Activated T-helper 1 cell treated with anti-CD3 and anti-CD28 coated beads, Interleukin-12 subunit alpha, Interleukin-12 subunit beta, Interleukin-2, Interleukin-4 antibody, amounts not matched to agents 30 ng/mL and 10 ng/mL and 1 ng/mL, durations not matched to agents 14 hours and 24 hours and 36 hours (primary cell): ENCODE results near the gene VSIG10. TPM values are rescaled to one million over a fixed set of nuclear protein-coding genes. Genes with fewer than 3 reads are reported as not detected.
A peak's percentile ranks its signal among the peaks of the same experiment; 100 is the strongest.
"Not testable (repeated sequence)": the region's sequence is repeated elsewhere in the genome, so short reads cannot be mapped to it uniquely, and the experiment has no call there.

Experiments used
- DNase-seq: peaks from one replicate; pipeline ENCODE4 v3.0.0; 2021; ENCODE audit warnings: low spot score
- H3K27ac Mint-ChIP-seq: one replicate; pipeline ENCODE4 v1.8.0; 2021; ENCODE audit warnings: mild to moderate bottlenecking, mixed read lengths
- H3K27me3 Mint-ChIP-seq: one replicate; pipeline ENCODE4 v1.8.0; 2022; ENCODE audit warnings: mild to moderate bottlenecking, moderate library complexity, mixed read lengths; ENCODE audit not compliant: insufficient read depth
- H3K36me3 Mint-ChIP-seq: one replicate; pipeline ENCODE4 v1.8.0; 2021; ENCODE audit warnings: low read depth, mixed read lengths
- H3K4me1 Mint-ChIP-seq: one replicate; pipeline ENCODE4 v1.8.0; 2021; ENCODE audit warnings: low read depth, mixed read lengths
- H3K4me3 Mint-ChIP-seq: one replicate; pipeline ENCODE4 v1.8.0; 2021; ENCODE audit warnings: mild to moderate bottlenecking, moderate library complexity, mixed read lengths
- H3K9me3 Mint-ChIP-seq: one replicate; pipeline ENCODE4 v1.8.0; 2021; ENCODE audit warnings: mixed read lengths
- intact Hi-C: fragments of 100-400 bp; cut with micrococcal nuclease; formaldehyde crosslinking; loops from one replicate; pipeline ENCODE4 v1.15.1; 2024
- total RNA-seq: library from RNA; stranded (reverse); gene quantifications from 2 replicates; pipeline ENCODE4 v1.2.3, GENCODE V29; 2022

VSIG10 gene
- total RNA-seq, 1 donor from 2014 or later = 16.0 TPM

GRCh38 chr12:118033323-118033722 lies 70.5 kb downstream of the VSIG10 start:
- H3K27ac Mint-ChIP-seq = peak overlapping the region; percentile 80
- peaks cover 72% of the 10 kb centered on the region for H3K36me3 Mint-ChIP-seq
- H3K4me1 Mint-ChIP-seq = peaks cover 47% of the 10 kb centered on the region

GRCh38 chr12:118032188-118032587 lies 71.6 kb downstream of the VSIG10 start:
- peaks cover 47% of the 10 kb centered on the region for H3K4me1 Mint-ChIP-seq

More at GRCh38 chr12:118033323-118033722, 70.5 kb downstream of the VSIG10 start:
- intact Hi-C loops = loop anchor here (10.0 kb wide), 2 partner anchors 1109 to 1981 kb away; no protein-coding TSS in a partner anchor
- H3K4me3 Mint-ChIP-seq = no peak overlapping the region
- no peaks in the 10 kb centered on the region for H3K9me3 Mint-ChIP-seq
- H3K27me3 Mint-ChIP-seq = no peaks in the 10 kb centered on the region
- DNase-seq = no peak

GRCh38 chr12:118029166-118029565 lies 74.6 kb downstream of the VSIG10 start:
- intact Hi-C loops = no loop called here
- H3K4me1 Mint-ChIP-seq = peaks cover 22% of the 10 kb centered on the region
- no peaks in the 10 kb centered on the region for H3K9me3 Mint-ChIP-seq
- H3K36me3 Mint-ChIP-seq = peaks cover 53% of the 10 kb centered on the region
- DNase-seq = no peak
- H3K4me3 Mint-ChIP-seq = no peak overlapping the region
- H3K27me3 Mint-ChIP-seq = no peaks in the 10 kb centered on the region
- peak overlapping the region; percentile 64 for H3K27ac Mint-ChIP-seq

More at GRCh38 chr12:118032188-118032587, 71.6 kb downstream of the VSIG10 start:
- H3K9me3 Mint-ChIP-seq = no peaks in the 10 kb centered on the region
- H3K4me3 Mint-ChIP-seq = no peak overlapping the region
- no peaks in the 10 kb centered on the region for H3K27me3 Mint-ChIP-seq
- intact Hi-C loops = loop anchor here (10.0 kb wide), 2 partner anchors 1107 to 1983 kb away; no protein-coding TSS in a partner anchor
- H3K27ac Mint-ChIP-seq = peak overlapping the region; percentile 82
- peaks cover 69% of the 10 kb centered on the region for H3K36me3 Mint-ChIP-seq
- no peak for DNase-seq

DNA sequence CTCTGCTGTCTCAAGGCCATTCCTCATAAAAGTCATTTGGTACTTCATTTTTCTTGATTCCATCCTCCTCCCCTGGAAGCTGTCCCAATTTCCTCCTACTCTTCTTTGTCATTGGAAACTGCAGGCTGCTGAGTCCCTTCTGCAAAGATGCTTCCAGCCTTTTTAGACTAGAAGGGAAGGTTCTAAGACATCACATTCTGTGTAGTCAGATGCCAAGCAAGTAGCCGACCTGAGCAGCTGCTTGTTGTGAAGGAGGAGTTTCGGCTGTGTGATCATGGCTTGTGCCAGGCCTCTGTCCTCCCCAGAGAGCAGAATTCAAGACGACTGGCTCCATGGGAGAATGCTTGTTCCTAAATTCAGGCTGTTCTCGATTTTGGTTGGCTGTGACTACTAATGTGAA lies 78.6 kb downstream of the VSIG10 start:
- H3K27ac Mint-ChIP-seq = no peak overlapping the region
- intact Hi-C loops = no loop called here
- H3K27me3 Mint-ChIP-seq = no peaks in the 10 kb centered on the region
- no peak for DNase-seq
- H3K9me3 Mint-ChIP-seq = no peaks in the 10 kb centered on the region
- no peak overlapping the region for H3K4me3 Mint-ChIP-seq
- peaks cover 54% of the 10 kb centered on the region for H3K36me3 Mint-ChIP-seq
- peaks cover 6% of the 10 kb centered on the region for H3K4me1 Mint-ChIP-seq

GRCh38 chr12:118023301-118023860 lies 80.4 kb downstream of the VSIG10 start:
- H3K27ac Mint-ChIP-seq = no peak overlapping the region
- intact Hi-C loops = no loop called here

GRCh38 chr12:118022728-118023109 lies 81.1 kb downstream of the VSIG10 start:
- H3K27ac Mint-ChIP-seq = no peak overlapping the region
- H3K4me3 Mint-ChIP-seq = no peak overlapping the region
- H3K4me1 Mint-ChIP-seq = peaks cover 11% of the 10 kb centered on the region
- no peak for DNase-seq
- no peaks in the 10 kb centered on the region for H3K27me3 Mint-ChIP-seq
- H3K9me3 Mint-ChIP-seq = no peaks in the 10 kb centered on the region
- H3K36me3 Mint-ChIP-seq = peaks cover 56% of the 10 kb centered on the region
- intact Hi-C loops = no loop called here

More at GRCh38 chr12:118023301-118023860, 80.4 kb downstream of the VSIG10 start:
- DNase-seq = no peak
- no peak overlapping the region for H3K4me3 Mint-ChIP-seq
- H3K36me3 Mint-ChIP-seq = peaks cover 55% of the 10 kb centered on the region
- no peaks in the 10 kb centered on the region for H3K27me3 Mint-ChIP-seq
- H3K4me1 Mint-ChIP-seq = peaks cover 5% of the 10 kb centered on the region
- no peaks in the 10 kb centered on the region for H3K9me3 Mint-ChIP-seq

- intact Hi-C loops, H3K9me3 Mint-ChIP-seq, DNase-seq, H3K27me3 Mint-ChIP-seq, H3K4me3 Mint-ChIP-seq, H3K27ac Mint-ChIP-seq: not testable (repeated sequence)
- Mint-ChIP-seq H3K4me1 (peaks cover 14% of the 10 kb centered on the region), H3K36me3 (peaks cover 57% of the 10 kb centered on the region)
Measured at GRCh38 chr12:118022097-118022727, 81.6 kb downstream of the VSIG10 start.

DNA sequence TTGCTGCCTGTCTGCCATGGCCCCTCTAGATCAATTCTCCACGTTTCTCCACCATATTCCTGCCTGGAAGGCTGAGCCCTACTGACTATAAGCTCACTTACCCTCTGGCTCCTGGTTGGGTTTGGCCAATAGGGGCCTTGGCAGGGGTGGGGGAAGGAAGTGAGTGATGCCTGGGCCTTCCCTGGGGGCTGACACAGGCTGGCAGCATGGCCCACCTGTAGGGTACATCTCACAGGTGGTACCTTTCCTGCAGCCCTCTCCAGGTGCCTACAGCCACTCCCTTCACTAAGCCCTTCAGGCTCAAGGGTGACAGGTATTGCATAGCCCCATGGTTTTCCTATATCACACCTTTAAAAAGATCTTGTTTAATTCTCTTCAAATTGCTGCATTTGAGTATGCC lies 83.8 kb downstream of the VSIG10 start:
- no peak for DNase-seq
- no peak overlapping the region for H3K4me3 Mint-ChIP-seq
- H3K27ac Mint-ChIP-seq = peak overlapping the region; percentile 34
- intact Hi-C loops = no loop called here
- peaks cover 54% of the 10 kb centered on the region for H3K36me3 Mint-ChIP-seq
- H3K4me1 Mint-ChIP-seq = peaks cover 29% of the 10 kb centered on the region
- H3K27me3 Mint-ChIP-seq = peaks cover 2% of the 10 kb centered on the region
- H3K9me3 Mint-ChIP-seq = no peaks in the 10 kb centered on the region

- intact Hi-C loops = loop anchor here (2.0 kb wide), 1 partner anchor 49 kb away; the partner anchor contains the start of gene KSR2
- peaks cover 29% of the 10 kb centered on the region for H3K4me1 Mint-ChIP-seq
- peak overlapping the region; percentile 98 for H3K4me3 Mint-ChIP-seq
- H3K9me3 Mint-ChIP-seq = peaks cover 12% of the 10 kb centered on the region
- DNase-seq = no peak
- H3K36me3 Mint-ChIP-seq = peaks cover 48% of the 10 kb centered on the region
- H3K27ac Mint-ChIP-seq = peak overlapping the region; percentile 26
- peaks cover 10% of the 10 kb centered on the region for H3K27me3 Mint-ChIP-seq
Measured at GRCh38 chr12:118017926-118018325, 85.9 kb downstream of the VSIG10 start.

- Mint-ChIP-seq H3K4me3 (peak within 1 kb of the TSS; percentile 98), H3K27me3 (peaks cover 10% of the 10 kb centered on the region), H3K36me3 (peaks cover 37% of the 10 kb centered on the region), H3K4me1 (peaks cover 29% of the 10 kb centered on the region), H3K27ac (peak within 1 kb of the TSS; percentile 94), H3K9me3 (peaks cover 12% of the 10 kb centered on the region)
- intact Hi-C loops = loop anchor here (1.0 to 2.0 kb wide), 8 partner anchors 19 to 357 kb away; partner anchors contain the start of genes KSR2 and PEBP1
- peak; percentile 96 for DNase-seq
Measured at GRCh38 chr12:118016424-118017264, 87.2 kb downstream of the VSIG10 start, which contains the start of gene RFC5. RFC5 (plus strand) TSS chr12:118016703; CDS start chr12:118016828, 125 bp downstream.

DNA sequence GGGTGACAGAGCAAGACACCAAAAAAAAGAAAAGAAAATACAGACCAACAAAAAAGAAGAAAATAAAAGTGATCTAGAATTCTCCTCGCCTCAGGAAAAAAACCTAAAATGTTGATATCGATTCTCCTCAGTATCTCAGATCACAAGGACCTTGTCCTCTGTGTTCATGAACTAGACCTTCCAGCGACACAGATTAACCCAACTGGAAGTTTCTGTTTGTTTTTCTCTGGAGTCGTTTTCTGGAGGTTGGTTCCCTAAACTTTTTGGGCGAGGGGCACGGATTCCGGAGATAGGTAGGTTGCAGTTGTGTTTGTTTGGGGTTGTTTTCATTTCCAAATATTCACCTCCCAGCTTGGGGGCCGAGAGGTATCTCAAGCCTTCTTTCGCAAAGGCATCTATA lies 87.9 kb downstream of the VSIG10 start:
- peak overlapping the region; percentile 98 for H3K4me3 Mint-ChIP-seq
- DNase-seq = no peak
- H3K27ac Mint-ChIP-seq = no peak overlapping the region
- H3K36me3 Mint-ChIP-seq = peaks cover 31% of the 10 kb centered on the region
- peaks cover 29% of the 10 kb centered on the region for H3K4me1 Mint-ChIP-seq
- H3K9me3 Mint-ChIP-seq = peaks cover 12% of the 10 kb centered on the region
- intact Hi-C loops = loop anchor here (1.0 to 2.0 kb wide), 8 partner anchors 19 to 357 kb away; partner anchors contain the start of genes KSR2 and PEBP1
- H3K27me3 Mint-ChIP-seq = peaks cover 10% of the 10 kb centered on the region

DNA sequence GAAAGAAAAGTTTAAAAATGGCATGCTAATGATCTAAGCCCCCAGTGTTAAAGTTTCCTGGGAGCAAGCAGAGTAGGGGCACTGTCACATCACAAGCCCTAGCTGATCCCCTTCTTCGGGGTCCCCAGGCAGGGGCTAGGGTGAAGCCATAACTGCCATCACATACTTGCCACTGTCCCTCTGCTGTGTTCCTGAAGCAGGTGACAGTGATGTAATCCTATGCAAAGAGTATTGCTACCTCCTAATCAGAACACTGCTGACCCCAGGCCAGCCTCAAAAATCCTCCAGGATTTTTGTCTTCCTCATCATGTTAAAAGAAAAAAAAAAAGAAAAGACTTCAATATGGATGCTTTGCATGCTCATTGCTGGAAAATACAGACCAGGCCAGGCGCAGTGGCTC lies 88.5 kb downstream of the VSIG10 start:
- Mint-ChIP-seq H3K27ac (no peak overlapping the region), H3K36me3 (peaks cover 25% of the 10 kb centered on the region), H3K4me3 (peak overlapping the region; percentile 98), H3K9me3 (peaks cover 12% of the 10 kb centered on the region), H3K4me1 (peaks cover 29% of the 10 kb centered on the region), H3K27me3 (peaks cover 10% of the 10 kb centered on the region)
- DNase-seq = no peak
- intact Hi-C loops = no loop called here
